GM12864 (cell line): ENCODE measurements around the gene GJB6.

Experiments used
- DNase-seq: peaks from one replicate; pipeline ENCODE4 v3.0.0-alpha.2; 2011; ENCODE audit warnings: low read depth
- H3K4me3 ChIP-seq: 2 replicates; pipeline ENCODE4 v1.5.1; 2011; ENCODE audit warnings: mild to moderate bottlenecking, low read depth, low read length, control low read depth
- CTCF ChIP-seq: IDR thresholded peaks from 2 replicates; pipeline ENCODE4 v1.5.1; 2011; ENCODE audit warnings: low read depth, mild to moderate bottlenecking, moderate library complexity, low read length, control low read depth, inconsistent platforms; ENCODE audit errors: missing control alignments

Gene GJB6

GRCh38 chr13:20177049-20177831 lies 54.9 kb downstream of the GJB6 start:
- no peak for DNase-seq
- TF ChIP-seq CTCF, result no peak
- no peak overlapping the region for H3K4me3 ChIP-seq

DNA sequence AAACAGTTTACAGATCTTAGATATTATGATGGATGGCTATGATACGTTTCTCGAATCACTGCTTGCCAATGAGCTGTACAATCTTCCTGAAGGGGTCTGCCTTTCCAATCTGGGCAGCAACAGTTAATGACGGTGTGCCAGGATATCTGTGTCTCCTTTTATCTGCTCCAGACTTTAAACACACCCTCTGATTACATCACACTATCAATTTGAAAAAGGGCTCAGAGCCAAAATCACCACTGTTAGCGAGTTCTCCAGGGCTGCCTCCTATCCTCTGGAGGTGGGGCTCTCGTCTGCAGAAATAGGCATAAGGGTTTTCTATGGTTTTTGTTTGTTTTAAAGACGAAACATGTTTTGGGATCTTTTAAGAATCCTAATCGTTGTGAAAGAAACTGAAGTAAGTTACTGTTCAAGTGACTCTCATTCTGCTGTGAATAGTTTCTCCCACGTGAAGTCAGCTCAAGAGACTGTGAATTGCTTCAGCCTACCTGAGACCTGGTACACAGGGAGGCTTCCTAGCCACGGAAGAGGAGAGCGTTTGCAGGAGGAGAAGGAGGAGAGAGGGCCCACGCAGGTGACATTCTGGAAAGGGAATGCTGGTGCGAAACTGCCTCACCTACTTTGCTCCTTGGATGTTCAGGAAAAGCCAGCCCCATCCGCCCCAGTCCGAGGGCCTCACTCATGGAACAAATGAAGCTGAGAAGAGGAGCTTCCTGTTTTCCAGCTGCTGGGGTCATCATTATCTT lies 56.0 kb downstream of the GJB6 start:
- no peak for TF ChIP-seq CTCF
- no peak for DNase-seq
- H3K4me3 ChIP-seq, result no peak overlapping the region

GRCh38 chr13:20175406-20175794 lies 56.7 kb downstream of the GJB6 start:
- no peak for DNase-seq
- H3K4me3 ChIP-seq, result no peak overlapping the region
- TF ChIP-seq CTCF, result no peak

DNA sequence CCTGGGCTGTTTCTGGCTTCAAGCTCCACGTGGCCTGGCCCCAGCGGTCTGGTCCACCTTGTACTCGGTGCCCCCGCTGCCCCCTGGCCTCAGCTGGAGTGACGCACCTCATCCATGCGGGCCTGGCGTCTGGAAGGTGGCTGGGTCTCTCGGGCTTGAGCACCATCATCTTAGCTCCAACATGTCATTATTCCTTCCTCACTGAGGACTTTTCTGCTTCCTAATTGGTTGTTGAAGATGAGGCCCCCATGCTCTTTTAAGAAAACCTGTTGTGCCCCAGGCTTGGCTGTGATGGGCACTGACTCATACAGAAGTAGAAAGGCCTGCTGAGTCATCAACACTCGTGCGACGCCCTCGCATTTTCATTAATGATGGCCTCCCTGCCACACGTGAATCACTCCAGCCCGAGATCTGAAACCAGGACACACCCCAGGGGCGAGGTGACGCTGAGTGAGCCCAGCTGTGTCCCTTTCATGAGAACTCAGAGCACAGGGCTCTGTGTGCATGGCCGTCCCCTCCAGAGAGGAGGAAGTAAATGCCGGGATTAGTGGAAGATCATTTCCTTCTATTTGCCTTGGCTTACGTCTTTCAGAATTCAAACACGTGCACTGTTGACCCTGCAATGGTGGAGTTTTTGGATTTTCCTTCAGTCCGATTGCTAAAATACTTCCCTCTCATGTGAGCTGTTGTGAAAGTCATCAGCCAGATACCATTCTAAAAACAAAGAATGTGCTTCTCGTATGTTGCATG lies 57.3 kb downstream of the GJB6 start:
- no peak overlapping the region for H3K4me3 ChIP-seq

DNA sequence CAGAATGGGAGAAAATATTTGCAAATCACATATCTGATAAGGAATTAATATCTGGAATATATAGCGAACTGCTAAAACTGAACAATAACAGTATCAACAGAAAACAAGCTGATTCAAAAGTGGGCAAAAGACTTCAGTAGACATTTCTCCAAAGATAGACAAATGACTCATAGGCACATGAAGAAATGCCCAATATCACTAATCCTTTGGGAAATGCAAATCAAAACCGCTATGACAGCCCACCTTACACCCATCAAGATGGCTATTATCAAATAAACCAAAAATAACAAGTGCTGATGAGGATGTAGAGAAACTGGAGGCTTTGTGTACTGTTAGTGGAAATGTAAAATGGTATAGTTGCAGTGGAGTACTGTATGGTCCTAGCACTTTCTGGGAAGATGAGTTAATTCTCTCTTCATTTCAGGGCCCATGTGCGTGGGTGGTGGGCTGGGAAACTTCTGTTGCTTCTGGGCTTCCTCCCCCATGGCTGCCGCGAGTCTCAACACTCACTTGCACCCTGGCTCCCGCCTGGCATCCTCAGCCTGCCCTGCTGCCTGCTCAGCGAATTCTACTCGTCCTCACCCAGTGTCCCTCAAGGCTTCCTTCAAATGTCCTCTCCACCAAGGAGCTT lies 58.9 kb downstream of the GJB6 start:
- no peak for TF ChIP-seq CTCF
- DNase-seq, result no peak
- no peak overlapping the region for H3K4me3 ChIP-seq

More for the DNA sequence above, 57.3 kb downstream of the GJB6 start:
- peak; percentile 70 for DNase-seq
- no peak for TF ChIP-seq CTCF
